HG02678 (cell line): Measurements from ENCODE around the gene TRAK1.
"Not testable (repeated sequence)": the region's sequence is repeated elsewhere in the genome, so short reads cannot be mapped to it uniquely, and the experiment has no call there.

ENCODE experiments used
- ATAC-seq: cut with Tn5 transposase; IDR thresholded peaks from one replicate; pipeline ENCODE4 v1.9.1; 2021; ENCODE audit warnings: mild to moderate bottlenecking, moderate library complexity; ENCODE audit not compliant: unreplicated experiment

TRAK1 gene

DNA sequence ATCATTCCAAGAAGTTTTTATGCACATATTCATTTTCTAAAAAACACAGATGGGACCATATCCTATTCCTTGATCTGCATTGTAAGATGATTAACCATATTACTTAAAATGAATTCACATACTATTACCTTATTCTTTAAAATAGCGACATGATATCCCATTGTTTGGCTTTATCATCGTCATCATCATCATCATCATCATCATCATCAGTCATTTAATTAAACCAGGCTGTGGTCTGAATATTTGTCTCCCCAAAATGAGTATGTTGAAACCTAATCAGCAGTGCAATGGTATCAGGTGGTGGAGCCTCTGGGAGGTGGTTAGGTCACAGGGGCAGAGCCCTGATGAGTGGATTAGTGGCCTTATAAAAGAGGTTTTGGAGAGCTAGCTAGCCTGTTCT lies 4.4 kb downstream of the TRAK1 start:
- no peak for ATAC-seq

DNA sequence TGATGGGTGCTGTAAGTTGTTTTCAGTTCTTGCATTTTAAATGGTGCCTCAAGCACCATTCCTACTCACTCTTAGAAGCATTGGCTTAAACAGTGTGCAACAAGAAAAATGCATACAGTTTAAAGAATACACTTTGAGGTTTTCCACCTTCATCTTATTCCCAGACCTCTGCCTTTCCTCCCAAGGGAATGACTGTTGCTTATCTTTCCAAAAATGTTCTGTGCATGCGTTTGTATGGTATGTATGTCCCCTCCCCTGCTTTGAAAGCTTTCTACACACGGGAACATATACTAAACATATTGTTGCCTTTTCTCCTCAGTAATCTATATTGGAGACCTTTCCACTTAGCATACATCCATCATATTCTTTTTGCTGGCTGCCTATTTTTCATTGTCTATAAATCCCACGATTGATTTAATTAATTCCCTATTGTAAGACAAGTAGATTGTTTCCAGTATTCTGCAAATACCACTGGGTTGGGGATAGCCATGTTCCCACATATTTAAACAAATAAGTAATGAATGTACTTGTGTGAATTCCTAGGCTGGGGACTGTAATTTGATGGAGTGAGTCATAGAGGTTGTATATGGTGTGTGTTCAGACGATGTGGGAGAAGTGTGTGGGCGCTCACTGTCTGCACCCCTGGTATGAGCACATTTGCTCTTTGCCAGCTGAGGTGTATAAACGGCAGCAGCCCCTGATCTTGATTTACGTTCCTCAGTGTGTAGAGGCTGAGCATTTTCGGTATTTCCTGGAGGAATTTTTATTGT lies 5.8 kb downstream of the TRAK1 start:
- ATAC-seq, result no peak

DNA sequence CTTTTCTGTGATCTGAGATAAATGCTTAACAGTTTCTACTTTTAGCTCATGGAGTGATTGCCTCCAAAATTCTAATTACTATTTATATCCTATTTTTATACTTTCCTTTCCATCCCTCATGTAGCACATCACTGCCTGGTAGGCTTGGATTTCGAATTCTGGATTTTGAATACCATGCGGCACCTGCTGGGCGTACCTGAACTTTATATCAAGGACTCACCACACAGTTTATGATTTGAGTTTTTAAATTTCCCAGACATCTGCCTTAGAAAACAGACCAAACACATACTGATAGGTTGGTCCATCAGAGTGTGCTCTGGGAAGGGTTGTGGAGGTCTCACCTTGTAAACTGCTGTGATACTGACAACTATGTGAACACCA lies 6.4 kb downstream of the TRAK1 start:
- no peak for ATAC-seq

DNA sequence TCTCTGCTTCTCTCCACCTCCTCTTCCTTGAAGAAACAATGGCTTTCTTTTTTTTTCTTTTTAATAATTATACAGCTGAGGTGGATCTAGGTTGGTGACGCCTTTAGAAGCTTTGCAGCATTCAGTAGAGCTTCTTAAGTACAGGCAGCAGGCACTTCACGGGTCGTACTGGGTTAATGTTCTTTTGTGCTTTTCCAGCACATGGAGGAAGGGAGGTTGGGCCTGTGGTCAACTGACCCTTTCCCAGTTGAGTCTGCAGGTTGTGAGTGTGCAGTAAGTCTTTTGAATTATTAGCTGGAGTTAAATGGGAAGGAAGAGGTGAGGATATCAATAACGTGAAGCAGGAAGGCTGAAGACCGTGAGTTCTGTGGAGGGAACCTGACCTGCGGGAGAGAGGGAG lies 7.0 kb downstream of the TRAK1 start:
- ATAC-seq, result no peak

DNA sequence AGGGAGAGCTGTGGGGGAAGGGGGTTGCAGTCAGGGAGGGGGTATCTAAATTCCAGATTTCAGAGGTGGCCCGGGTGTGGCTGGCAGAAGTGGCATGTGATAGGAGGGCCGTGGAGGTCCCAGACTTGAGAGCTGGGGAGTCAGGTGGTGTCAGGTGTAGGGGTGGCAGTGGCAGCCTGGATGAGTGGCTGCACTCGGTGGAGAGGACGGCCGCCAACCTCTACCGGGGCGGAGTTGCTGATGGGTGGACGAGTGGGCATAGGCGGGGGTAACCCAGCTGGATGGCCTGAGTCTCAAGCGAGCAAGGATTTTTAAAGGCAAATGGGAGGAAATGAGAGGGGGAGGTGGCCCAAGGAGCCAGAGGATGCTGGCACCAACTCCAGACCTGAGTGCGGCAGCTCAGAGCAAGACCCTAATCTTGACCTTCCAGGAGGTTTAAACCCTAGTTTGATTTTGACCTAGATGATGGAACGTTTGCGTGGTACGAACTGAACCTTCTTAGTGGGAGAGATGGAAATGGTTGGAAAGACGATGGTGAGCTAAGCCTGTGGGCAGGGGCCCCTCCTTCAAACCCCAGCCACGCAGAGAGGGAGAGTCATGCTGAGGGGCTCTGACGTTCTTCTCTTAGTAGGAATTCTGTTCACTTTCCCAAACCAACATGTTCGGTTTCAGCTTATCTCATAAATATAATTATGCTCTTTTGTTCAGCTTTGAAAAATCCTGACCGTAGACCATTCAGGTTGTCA lies 8.0 kb downstream of the TRAK1 start:
- no peak for ATAC-seq

DNA sequence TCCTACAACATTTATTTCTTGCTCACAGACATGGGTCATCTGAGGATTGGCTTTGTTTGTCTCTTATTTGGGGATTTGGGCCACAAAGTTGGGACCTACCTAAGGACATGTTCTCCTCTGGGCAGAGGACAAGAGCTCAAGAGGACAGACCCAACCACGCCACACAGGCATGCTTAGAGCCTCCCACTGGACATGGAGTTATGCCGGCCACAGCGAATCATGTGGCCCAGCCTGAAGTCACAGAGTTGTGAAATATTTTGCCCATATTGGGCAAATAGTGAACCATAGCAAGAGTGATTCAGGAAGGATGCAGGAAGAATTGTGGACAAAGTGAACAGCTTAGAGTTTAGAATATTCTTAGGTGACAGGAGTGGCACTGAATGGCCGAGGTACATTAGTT lies 9.9 kb downstream of the TRAK1 start:
- no peak for ATAC-seq

DNA sequence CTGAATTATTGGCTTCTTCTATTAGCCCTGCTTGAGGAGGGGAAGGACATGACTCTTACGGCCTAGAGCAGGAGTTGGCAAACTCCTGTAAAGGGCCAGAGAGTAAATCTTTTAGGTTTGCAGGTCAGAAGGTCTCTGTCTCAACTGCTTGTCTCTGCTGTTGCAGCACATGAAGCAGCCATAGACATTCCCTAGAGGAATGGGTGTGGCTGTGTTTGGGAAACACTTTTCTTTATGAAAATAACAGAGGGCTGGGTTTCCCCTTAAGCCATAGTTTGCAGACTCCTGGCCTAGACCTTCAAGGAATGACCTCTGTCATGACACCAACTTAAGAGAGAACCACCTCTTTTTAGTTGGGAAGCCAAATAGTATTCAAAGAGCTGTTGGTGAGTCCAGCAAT lies 10.3 kb downstream of the TRAK1 start:
- ATAC-seq, result no peak

DNA sequence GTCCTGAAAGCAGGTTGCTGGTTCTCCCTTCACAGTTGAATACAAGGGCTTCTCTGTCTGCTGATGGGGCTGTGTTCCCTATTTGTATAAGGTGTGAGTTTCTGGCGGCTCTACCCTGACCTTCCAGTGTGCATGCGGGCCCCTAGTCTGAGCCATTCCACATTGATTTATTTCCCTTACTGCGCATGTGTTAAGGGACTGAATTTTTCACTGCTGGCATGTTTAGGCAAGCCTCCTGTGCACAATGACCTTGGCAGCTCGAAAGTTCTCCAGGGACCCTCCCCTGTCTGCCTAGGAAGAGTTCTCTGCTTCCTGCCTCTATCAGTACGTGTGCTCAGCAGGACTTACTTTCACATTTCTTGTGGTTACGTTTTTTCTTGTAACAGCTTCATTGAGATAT lies 11.4 kb downstream of the TRAK1 start:
- ATAC-seq, result no peak

DNA sequence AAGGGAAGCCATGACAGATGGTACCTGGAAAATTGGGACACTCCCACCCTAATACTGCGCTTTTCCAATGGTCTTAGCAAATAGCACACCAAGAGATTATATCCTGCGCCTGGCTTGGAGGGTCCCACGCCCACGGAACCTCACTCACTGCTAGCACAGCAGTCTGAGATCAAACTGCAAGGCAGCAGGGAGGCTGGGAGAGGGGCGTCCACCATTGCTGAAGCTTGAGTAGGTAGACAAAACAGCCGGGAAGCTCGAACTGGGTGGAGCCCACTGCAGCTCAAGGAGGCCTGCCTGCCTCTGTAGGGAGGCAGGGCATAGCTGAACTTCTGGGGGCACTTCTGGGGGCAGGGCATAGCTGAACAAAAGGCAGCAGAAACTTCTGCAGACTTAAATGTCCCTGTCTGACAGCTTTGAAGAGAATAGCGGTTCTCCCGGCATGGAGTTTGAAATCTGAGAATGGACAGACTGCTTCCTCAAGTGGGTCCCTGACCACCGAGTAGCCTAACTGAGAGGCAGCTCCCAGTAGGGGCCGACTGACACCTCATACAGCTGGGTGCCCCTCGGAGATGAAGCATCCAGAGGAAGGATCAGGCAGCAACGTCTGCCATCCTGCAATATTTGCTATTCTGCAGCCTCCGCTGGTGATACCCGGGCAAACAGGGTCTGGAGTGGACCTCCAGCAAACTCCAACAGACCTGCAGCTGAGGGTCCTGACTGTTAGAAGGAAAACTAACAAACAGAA lies 12.9 kb downstream of the TRAK1 start:
- ATAC-seq, result not testable (repeated sequence)

DNA sequence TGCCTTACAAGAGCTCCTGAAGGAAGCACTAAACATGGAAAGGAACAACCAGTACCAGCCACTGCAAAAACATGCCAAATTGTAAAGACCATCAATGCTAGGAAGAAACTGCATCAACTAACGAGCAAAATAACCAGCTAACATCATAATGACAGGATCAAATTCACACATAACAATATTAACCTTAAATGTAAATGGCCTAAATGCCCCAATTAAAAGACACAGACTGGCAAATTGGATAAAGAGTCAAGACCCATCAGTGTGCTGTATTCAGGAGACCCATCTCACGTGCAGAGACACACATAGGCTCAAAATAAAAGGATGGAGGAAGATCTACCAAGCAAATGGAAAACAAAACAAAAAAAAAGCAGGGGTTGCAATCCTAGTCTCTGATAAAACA lies 14.8 kb downstream of the TRAK1 start:
- ATAC-seq, result not testable (repeated sequence)

DNA sequence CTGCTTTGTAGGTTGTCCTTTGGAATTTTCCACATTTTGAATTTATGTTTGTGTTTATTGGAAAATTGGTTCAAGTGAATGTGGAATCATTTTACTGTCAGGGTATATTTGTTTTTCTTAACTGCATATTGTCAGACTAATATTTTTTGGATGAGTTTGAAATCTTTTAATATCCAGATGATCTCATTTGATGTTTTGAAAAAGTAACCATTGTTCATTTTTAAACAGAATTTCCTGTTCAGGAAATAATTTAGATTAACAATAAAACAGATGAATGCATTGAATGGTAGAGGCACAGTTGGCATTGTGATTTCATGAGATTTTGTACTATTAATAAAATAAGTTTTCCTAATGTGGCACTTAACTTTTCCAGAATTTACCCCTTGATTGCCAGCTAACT lies 15.5 kb downstream of the TRAK1 start:
- no peak for ATAC-seq

DNA sequence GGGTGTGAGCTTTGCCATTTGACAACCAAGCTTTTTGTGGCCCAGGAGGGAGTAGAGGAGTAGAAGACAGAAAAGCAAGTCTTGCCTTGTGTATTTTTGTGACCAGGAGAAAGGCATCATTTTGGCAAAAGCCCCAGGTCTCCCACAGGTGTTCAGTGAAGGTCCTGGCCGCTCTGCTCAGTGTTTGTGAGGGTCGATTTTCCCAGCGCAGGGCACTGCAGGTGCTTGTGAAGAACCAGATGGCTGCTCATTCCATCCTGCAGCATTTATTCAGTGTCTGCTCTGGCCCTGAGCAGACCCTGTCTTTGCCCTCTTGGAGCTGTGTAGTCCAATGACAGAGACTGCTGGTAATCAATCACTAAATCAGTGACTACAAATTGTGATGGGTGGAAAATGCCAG lies 19.5 kb downstream of the TRAK1 start:
- no peak for ATAC-seq

DNA sequence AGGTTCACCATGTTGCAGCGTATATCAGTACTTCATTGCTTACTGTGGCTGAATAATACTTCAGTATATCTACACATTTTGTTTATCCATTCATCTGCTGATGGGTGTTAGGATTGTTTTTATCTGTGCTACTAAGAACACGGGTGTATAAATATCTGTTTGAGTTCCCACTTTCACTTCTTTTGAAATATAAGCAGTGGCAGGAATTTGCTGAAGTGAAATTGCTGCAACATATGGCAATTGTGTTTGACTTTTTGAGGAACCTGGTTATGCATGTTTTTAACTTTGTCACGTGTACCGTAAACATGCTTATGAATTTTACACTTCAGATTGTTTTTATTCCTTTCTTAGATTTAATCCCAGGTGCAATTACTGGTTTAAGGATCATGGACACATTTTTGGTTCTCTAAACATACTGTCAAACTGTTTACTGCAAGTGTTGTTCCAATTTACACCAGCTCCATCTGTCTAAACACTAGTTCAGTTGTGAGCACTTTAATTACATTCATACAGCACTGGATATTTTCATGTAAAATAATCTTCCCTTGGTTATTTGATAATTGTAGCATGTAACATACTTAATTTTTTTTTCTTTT lies 23.1 kb downstream of the TRAK1 start:
- no peak for ATAC-seq

DNA sequence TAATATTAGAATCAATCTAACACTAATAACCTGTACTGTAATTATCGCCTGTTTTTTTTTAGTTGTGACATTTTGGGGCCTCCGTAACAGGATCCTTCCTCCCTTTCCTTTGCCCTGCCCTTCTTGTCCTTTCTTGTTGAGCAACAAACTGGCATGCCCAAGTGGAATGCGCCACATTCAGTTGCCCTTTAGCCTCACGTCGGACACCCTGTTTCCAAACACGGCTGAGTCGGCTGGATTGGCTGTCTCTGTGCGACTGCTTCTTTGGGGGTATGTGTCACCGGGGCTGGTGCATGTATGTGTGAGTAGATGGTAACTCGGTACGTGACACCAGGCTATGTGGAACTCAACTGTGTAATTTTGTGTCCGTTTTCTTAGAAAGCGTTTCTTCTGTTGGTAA lies 24.1 kb downstream of the TRAK1 start:
- no peak for ATAC-seq

DNA sequence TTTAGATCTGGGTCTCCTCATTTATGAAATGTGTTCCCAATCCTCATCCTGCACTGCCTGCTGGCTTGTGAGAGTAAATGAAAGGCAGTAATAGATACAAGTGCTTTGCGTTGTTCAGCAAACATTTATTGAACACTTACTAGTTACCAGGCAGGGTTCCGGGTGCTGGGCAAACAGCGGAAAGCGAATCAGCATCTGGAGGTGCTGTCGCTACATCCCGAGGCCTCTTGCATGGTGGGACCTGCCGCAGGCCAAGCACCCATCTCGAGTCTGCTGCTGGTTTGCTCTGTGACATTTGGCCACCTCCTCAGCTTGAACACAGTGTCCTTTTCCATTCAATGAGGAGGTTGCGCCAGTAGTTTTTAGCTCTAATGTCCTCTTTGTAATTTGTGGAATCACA lies 24.8 kb downstream of the TRAK1 start:
- ATAC-seq, result no peak

DNA sequence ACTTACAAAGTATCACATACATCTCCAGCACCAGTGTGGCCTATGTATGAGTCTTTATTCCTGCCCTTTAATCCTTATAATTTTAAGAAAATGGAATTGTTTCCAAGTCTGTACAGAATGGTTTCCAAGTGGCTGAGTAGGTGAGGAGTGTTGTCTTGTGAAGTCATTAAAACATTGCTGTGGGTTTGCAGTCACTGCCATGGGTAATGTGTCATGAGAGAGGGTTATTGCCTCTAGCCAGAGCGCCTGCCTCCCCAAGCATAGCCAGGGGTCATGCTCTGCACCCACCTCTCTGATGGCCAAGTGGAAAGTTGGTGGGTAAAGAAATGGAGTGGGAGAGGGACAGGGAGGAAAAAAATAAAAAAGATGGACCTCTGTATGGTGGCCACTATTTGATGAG lies 25.3 kb downstream of the TRAK1 start:
- ATAC-seq, result no peak

DNA sequence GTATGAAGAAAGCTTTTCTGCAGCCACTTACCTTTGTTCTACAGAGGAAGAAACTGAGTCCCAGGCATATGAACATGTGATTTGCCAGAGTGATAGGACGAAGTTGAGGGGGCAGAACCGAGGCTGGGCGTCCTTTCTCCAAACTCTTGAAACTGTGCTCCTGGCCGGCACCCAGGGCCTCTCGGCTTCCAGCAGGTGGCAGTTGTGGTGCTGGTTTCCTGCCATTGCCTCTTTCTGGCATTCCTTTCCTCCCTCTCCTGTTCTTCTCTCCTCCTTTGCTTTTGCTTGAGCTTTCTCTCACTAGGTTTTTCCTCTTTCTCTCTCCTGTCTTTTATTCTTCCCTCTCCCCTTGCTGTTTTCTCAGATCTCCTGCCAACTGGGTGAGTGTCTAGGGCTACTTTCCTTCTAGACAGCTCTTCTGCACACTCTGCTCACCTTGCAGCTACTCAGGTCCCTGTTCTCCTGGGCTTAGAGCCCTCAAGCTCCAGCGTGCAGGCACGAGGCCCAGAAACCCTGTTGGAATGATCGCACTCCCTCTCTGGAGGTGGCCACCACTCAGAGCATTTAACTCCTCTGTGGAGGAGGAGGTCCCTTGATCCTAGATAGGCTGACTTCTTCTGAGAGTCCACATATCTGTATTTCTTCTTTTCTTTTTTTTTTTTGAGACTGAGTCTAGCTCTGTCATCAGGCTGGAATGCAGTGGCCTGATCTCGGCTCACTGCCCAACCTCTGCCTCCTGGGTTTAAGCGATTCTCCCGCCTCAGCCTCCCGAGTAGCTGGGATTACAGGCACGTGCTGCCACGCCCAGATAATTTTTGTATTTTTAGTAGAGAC lies 26.2 kb downstream of the TRAK1 start:
- ATAC-seq, result no peak

DNA sequence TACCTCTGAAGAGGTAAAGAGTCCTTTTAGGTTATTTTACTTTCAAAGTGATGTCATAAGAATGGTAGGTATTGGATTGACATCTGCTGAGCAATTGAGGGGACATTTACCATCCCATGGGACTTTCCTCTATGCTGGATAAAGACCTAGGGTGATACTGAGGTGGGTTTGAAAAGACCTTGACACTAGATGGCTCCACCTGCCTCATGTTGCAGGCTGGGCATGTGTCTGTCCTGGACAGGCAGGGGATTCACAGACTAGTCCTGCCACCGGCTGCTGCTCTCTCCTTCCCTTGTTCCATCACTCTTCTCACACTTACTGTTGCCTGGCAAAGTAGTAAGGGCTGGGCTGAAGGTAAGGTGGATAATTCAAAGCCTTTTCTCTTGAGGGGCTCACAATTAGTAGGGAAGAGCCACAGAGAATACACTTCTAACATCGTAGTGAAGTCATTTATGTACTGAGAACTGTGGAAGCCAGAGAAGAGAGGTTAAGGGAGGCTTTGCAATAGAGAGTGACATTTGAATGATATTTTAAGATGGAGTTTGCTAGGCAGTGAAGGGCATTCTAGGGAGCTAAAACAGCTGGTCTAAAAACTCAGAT lies 27.7 kb downstream of the TRAK1 start:
- peak; percentile 72 for ATAC-seq

DNA sequence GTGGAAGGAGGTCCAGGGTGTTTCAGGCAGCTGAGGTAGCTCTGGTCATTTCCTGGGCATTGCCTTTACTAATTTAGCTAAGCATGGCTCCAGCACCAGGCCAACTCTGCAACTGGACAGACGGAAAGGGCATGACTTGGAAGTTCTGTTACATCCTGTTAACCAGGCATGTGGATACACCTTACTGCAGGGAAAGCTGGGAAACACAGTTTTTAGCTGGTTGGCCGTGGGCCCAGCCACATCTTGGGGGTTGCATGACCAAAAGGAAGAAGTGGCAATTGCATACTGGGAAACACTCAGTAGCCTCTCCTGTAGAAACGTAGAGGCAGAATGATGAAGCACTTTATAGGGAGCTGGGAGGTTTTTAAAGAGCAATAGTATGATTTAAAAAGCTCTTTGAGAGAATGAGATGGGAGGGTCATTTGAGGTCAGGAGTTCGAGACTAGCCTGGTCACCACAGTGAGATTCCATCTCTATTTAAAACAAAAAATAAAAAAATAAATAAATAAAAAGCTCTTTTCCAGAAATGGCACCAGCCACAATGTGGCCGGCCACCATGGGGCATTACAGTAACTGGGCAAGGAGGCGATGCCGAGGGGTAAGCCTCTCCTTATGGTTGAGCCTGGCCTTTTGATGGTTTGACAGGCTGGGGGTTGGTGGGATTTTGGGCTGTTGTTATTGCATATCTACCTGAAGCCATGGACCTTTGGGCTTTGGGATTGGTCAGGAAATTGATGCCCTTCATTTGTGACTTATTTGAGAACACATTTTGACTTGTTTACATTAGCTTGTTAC lies 28.6 kb downstream of the TRAK1 start:
- ATAC-seq, result no peak
